Peyer's patch (tissue), 4 donors: ENCODE measurements around the gene CSNK2A2. TPM values are rescaled to one million over a fixed set of nuclear protein-coding genes. Genes with fewer than 3 reads are reported as not detected.

Experiments used
- DNase-seq, 3 donors: peaks; one replicate each; pipeline ENCODE4 v3.0.0-alpha.2; 2017 to 2019
- H3K27ac ChIP-seq, 4 donors: fragments of 200-600 bp; sonication (generic); one replicate each; pipeline ENCODE4 v1.5.1; 2016 to 2019
- H3K27me3 ChIP-seq, 2 donors: fragments of 200-600 bp; sonication (generic); one replicate each; pipeline ENCODE4 v1.5.1; 2019
- H3K36me3 ChIP-seq, 3 donors: fragments of 200-600 bp; sonication (generic); one replicate each; pipeline ENCODE4 v1.5.1; 2016 to 2019
- H3K4me1 ChIP-seq, 4 donors: fragments of 200-600 bp; sonication (generic); one replicate each; pipeline ENCODE4 v1.5.1; 2016 to 2019
- H3K4me3 ChIP-seq, 4 donors: fragments of 200-600 bp; sonication (generic); 1 replicate in 3 of 4; 2 replicates in 1 of 4; pipeline ENCODE4 v1.5.1; 2016 to 2019; ENCODE audit warnings: mild to moderate bottlenecking in 1 of 4
- H3K9me3 ChIP-seq, 4 donors: fragments of 200-600 bp; sonication (generic); one replicate each; pipeline ENCODE4 v1.5.1; 2016 to 2019; ENCODE audit warnings: mild to moderate bottlenecking in 1 of 4
- CTCF ChIP-seq, 6 experiments: fragments of 450-650 bp in 4 of 6; fragments of 200-600 bp in 2 of 6; sonication (generic) in 1 of 6; IDR thresholded peaks; one replicate each; pipeline ENCODE4 v1.5.1; 2017 to 2019; ENCODE audit warnings: antibody characterized with exemption in 6 of 6, mild to moderate bottlenecking in 3 of 6, moderate library complexity in 1 of 6
- POLR2A ChIP-seq, 2 donors: fragments of 450-650 bp; IDR thresholded peaks; one replicate each; pipeline ENCODE4 v1.5.1; 2017; ENCODE audit warnings: antibody characterized with exemption in 2 of 2, mild to moderate bottlenecking in 2 of 2, moderate library complexity in 2 of 2
- total RNA-seq, 4 donors: library from RNA; depleted of rRNA; stranded (reverse); fragments of >200 nt; gene quantifications; one replicate each; pipeline ENCODE4 v1.1.0, GENCODE V29; 2016

Gene CSNK2A2
- total RNA-seq, 4 donors from 2014 or later, result 25.1 to 36.4 (median 29.6) TPM

DNA sequence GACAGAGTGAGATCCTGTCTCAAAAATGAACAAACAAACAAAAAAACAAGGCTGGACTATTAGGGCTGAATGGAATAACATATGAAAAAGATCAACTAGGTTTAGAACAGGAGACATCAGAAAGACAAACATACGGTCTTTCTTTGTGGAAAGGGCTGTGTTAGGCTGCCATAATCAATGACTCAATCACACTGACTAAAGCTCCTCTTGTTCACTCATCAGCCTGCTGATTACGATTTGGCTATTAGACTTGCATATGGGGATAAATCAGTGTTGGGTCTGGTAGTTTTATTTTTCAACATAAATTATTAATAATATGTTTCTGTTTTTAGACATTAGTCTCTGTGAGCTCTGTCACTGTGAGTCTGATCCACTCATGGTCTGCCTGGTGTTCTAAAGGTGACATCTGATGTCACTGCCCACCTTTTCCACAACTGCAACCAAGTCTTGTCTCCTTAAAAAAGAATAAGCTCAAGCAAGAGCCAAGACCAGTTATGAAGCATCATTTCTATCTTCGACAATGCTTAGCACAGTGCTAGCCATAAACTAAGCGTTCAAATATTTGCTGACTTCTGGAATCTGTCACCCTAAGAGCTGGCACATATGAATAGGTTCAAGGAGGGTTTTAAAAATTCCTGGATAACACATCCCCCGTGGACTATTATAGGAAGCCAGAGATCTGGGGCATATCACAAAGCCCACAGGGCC lies 79.0 kb downstream of the CSNK2A2 start:
- H3K4me1 ChIP-seq, result peaks cover 0 to 55% (median 4%) of the 10 kb centered on the region in 4 donors

GRCh38 chr16:58116529-58116928 lies 81.4 kb downstream of the CSNK2A2 start:
- H3K27me3 ChIP-seq, result no peaks in the 10 kb centered on the region
- TF ChIP-seq POLR2A (IDR thresholded peaks at IDR 0.05) (no peak), CTCF (IDR thresholded peaks at IDR 0.05) (no peak)
- H3K9me3 ChIP-seq, result no peaks in the 10 kb centered on the region
- peak overlapping the region in 1 of 4 donors; percentile 13 for H3K27ac ChIP-seq
- H3K4me3 ChIP-seq, result no peak overlapping the region
- no peak for DNase-seq
- H3K4me1 ChIP-seq, result peaks cover 0 to 33% (median 4%) of the 10 kb centered on the region in 4 donors
- H3K36me3 ChIP-seq, result peaks cover 0 to 35% (median 0%) of the 10 kb centered on the region in 3 donors

More for the DNA sequence above, 79.0 kb downstream of the CSNK2A2 start:
- no peak for DNase-seq
- no peak for TF ChIP-seq CTCF (IDR thresholded peaks at IDR 0.05)
- TF ChIP-seq POLR2A (IDR thresholded peaks at IDR 0.05), result no peak
- no peaks in the 10 kb centered on the region for H3K27me3 ChIP-seq
- no peak overlapping the region for H3K4me3 ChIP-seq
- H3K36me3 ChIP-seq, result peaks cover 0 to 25% (median 0%) of the 10 kb centered on the region in 3 donors
- H3K27ac ChIP-seq, result no peak overlapping the region
- H3K9me3 ChIP-seq, result no peaks in the 10 kb centered on the region

GRCh38 chr16:58116081-58116480 lies 81.8 kb downstream of the CSNK2A2 start:
- no peaks in the 10 kb centered on the region for H3K27me3 ChIP-seq
- DNase-seq, result no peak
- H3K27ac ChIP-seq, result peak overlapping the region in 1 of 4 donors; percentile 13
- TF ChIP-seq CTCF (IDR thresholded peaks at IDR 0.05) (no peak), POLR2A (IDR thresholded peaks at IDR 0.05) (no peak)
- H3K9me3 ChIP-seq, result no peaks in the 10 kb centered on the region
- H3K4me3 ChIP-seq, result no peak overlapping the region
- peaks cover 0 to 29% (median 4%) of the 10 kb centered on the region in 4 donors for H3K4me1 ChIP-seq
- peaks cover 0 to 35% (median 0%) of the 10 kb centered on the region in 3 donors for H3K36me3 ChIP-seq

DNA sequence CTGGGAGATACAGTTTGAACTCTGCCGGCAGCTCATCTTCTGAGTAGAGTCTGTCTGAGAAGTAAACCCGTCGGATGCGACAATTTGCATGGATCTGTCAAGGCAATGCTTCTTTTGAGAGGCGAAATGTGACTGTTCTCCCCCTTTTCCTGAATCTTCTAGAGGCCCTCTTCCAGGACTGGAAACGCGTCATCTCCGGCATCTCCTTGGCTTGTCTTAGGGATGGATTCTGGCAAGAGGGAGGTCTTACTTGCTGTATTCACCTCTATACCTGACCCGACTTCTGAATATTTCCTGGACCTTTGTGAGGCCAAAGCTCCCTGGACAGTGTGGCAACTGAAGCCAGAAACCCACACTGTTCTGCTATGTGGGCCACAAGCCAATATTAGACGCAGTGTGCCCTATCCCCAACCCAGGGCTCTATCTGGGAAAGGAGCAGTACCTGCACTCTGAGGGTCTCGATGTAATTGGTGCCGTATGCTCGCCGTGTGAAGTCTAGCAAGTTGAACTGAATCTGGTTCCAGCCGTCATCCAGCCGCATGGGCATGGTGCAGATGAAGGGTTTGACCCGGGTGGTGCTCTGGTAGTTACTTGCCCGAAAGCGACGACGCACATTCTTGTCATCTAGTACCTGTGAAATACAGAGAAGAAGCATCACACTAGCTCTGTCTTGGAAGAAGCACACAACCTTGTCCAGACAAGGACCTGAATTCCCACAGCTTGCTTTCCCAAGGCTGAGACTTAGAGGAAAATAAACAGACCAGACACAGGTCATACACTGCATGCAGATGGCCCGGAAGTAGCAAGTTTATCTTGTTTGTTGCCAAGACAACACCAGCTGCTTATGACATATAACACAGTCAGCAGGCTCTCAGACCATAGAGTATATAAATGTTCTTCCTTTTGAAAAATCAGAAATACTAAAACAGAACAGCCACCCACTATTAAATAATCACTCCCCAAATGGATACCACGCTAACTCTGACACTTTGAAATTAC lies 82.8 kb downstream of the CSNK2A2 start:
- Histone ChIP-seq H3K9me3 (no peaks in the 10 kb centered on the region), H3K4me1 (peaks cover 0 to 19% (median 0%) of the 10 kb centered on the region in 4 donors), H3K27ac (peak overlapping the region in 2 of 4 donors; percentile 22 to 44), H3K4me3 (no peak overlapping the region), H3K36me3 (peaks cover 0 to 35% (median 0%) of the 10 kb centered on the region in 3 donors), H3K27me3 (no peaks in the 10 kb centered on the region)
- no peak for TF ChIP-seq POLR2A (IDR thresholded peaks at IDR 0.05)
- TF ChIP-seq CTCF (IDR thresholded peaks at IDR 0.05), result no peak
- DNase-seq, result no peak

DNA sequence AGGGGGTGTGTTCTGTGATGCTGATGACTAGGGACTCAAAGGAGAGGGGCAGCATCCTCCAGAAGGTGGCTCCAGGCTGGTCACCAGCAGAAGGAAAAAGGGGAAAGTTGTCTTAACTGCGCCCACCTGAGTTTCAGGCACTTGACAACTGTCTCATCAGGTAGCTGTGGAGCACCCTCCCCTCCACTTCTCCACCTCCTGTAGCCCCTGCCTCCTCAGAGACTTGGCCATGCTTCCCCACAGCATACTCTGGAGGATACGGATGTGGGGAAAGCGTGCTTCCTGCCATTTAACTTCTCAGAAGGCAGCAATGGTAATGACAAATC lies 86.6 kb downstream of the CSNK2A2 start:
- Histone ChIP-seq H3K4me3 (no peak overlapping the region), H3K27me3 (no peaks in the 10 kb centered on the region), H3K36me3 (peaks cover 0 to 34% (median 0%) of the 10 kb centered on the region in 3 donors), H3K9me3 (no peaks in the 10 kb centered on the region), H3K27ac (no peak overlapping the region), H3K4me1 (peaks cover 0 to 8% (median 0%) of the 10 kb centered on the region in 4 donors)
- TF ChIP-seq POLR2A (IDR thresholded peaks at IDR 0.05) (no peak), CTCF (IDR thresholded peaks at IDR 0.05) (no peak)
- DNase-seq, result no peak
